ENCODE data around the gene FBXO41.

DNA sequence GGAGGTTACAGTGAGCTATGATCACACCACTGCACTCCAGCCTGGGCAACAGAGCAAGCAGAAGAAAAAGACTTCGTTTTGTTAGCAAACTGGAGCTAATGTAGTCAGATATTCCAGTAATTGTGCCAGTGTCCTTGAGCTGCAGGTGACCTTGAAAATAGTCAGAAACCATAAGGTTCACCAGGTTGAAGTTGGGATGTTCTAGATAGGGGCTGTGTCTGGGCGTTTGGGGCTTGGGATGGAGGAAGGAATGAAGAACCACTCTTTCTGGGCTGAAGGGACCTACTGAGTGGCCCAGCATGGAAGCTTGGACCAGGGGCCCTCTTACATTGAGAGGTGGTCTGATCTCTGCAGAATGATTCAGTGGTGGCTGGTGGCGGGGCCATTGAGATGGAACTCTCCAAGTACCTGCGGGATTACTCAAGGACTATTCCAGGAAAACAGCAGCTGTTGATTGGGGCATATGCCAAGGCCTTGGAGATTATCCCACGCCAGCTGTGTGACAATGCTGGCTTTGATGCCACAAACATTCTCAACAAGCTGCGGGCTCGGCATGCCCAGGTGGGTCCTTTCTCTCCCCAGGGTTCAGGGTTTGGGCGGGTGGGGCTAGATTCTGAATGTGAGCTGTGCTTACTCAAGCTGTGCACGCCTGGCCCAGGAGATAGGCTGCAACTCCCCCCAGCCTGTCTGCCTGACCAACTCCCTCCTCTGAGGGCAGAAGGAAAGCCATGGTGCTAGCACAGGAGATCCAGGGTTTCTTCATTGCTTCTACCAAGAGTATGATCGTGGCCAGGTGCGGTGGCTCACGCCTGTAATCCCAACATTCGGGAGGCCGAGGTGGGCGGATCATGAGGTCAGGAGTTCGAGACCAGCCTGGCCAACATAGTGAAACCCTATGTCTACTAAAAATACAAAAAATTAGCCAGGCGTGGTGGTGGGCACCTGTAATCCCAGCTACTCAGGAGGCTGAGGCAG is 33.1 kb downstream of the FBXO41 start:
- TF ChIP-seq SIN3A (IDR thresholded peaks at IDR 0.05; ENCODE audit: borderline replicate concordance, insufficient read depth, low read length) (no peak), TAF1 (IDR thresholded peaks at IDR 0.05; ENCODE audit: borderline replicate concordance, insufficient read depth, low read length) (no peak), POLR2AphosphoS5 (IDR thresholded peaks at IDR 0.05; ENCODE audit: low read depth, low read length) (no peak)
- TF ChIP-seq, protein P1, sequence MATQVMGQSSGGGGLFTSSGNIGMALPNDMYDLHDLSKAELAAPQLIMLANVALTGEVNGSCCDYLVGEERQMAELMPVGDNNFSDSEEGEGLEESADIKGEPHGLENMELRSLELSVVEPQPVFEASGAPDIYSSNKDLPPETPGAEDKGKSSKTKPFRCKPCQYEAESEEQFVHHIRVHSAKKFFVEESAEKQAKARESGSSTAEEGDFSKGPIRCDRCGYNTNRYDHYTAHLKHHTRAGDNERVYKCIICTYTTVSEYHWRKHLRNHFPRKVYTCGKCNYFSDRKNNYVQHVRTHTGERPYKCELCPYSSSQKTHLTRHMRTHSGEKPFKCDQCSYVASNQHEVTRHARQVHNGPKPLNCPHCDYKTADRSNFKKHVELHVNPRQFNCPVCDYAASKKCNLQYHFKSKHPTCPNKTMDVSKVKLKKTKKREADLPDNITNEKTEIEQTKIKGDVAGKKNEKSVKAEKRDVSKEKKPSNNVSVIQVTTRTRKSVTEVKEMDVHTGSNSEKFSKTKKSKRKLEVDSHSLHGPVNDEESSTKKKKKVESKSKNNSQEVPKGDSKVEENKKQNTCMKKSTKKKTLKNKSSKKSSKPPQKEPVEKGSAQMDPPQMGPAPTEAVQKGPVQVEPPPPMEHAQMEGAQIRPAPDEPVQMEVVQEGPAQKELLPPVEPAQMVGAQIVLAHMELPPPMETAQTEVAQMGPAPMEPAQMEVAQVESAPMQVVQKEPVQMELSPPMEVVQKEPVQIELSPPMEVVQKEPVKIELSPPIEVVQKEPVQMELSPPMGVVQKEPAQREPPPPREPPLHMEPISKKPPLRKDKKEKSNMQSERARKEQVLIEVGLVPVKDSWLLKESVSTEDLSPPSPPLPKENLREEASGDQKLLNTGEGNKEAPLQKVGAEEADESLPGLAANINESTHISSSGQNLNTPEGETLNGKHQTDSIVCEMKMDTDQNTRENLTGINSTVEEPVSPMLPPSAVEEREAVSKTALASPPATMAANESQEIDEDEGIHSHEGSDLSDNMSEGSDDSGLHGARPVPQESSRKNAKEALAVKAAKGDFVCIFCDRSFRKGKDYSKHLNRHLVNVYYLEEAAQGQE (IDR thresholded peaks at IDR 0.05; ENCODE audit: insufficient read depth in 1 of 2, low read depth in 2 of 2, low read length in 2 of 2) = no peak
